H1 (cell line): Measurements from ENCODE around the gene SSU72. TPM values are rescaled to one million over a fixed set of nuclear protein-coding genes. Genes with fewer than 3 reads are reported as not detected.

ENCODE experiments used
- CTCF ChIA-PET: fragments of 300-600 bp; sonication (Branson Sonifier 250); formaldehyde crosslinking; loops from one replicate; lab custom pipeline; 2021; ENCODE audit not compliant: partially characterized antibody; lab: Charles Lee
- POLR2A ChIA-PET: fragments of 300-600 bp; sonication (Branson Sonifier 250); formaldehyde crosslinking; loops from one replicate; lab custom pipeline; 2021; ENCODE audit warnings: inconsistent platforms; ENCODE audit not compliant: partially characterized antibody; lab: Charles Lee
- DNase-seq, 2 experiments: peaks; one replicate each; pipeline versions ENCODE4 v3.0.0 to v3.0.0-alpha.2; 2010 to 2022; ENCODE audit warnings: low spot score in 2 of 2, low read depth in 1 of 2, mixed read lengths in 1 of 2
- FAIRE-seq: peaks from 2 replicates; lab custom pipeline; 2011; peaks lifted over from hg19 to GRCh38; lab: Jason Lieb, UNC
- H2AFZ ChIP-seq: 2 replicates; pipeline ENCODE4 v1.8.1; 2012; ENCODE audit warnings: low read length, inconsistent platforms
- H2AK5ac ChIP-seq: 2 replicates; pipeline ENCODE4 v1.6.1; 2013; ENCODE audit warnings: low read depth, low read length
- H2BK120ac ChIP-seq: replicated peaks from 2 replicates; pipeline ENCODE3; 2013; ENCODE audit warnings: low read depth, low read length, inconsistent platforms
- H2BK12ac ChIP-seq: 2 replicates; pipeline ENCODE4 v1.6.1; 2013; ENCODE audit warnings: low read depth, low read length
- H2BK15ac ChIP-seq: 2 replicates; pipeline ENCODE4 v1.6.1; 2013; ENCODE audit warnings: low read length
- H2BK20ac ChIP-seq: 2 replicates; pipeline ENCODE4 v1.6.1; 2013; ENCODE audit warnings: low read length
- H2BK5ac ChIP-seq: 2 replicates; pipeline ENCODE4 v1.6.1; 2013; ENCODE audit warnings: low read depth, low read length
- H3K14ac ChIP-seq: 2 replicates; pipeline ENCODE4 v1.6.1; 2013; ENCODE audit warnings: inconsistent platforms; ENCODE audit not compliant: insufficient read length
- H3K18ac ChIP-seq: 2 replicates; pipeline ENCODE4 v1.6.1; 2013; ENCODE audit warnings: low read length; ENCODE audit errors: extremely low read depth
- H3K23ac ChIP-seq: 2 replicates; pipeline ENCODE4 v1.6.1; 2013; ENCODE audit warnings: inconsistent platforms; ENCODE audit not compliant: insufficient read length
- H3K23me2 ChIP-seq: 2 replicates; pipeline ENCODE4 v1.6.1; 2013; ENCODE audit warnings: low read depth, low read length
- H3K27ac ChIP-seq: 2 replicates; pipeline ENCODE4 v1.6.1; 2011; ENCODE audit warnings: low read depth, low read length, inconsistent platforms
- H3K27me3 ChIP-seq, 4 experiments: replicated peaks in 1 of 4; 1 replicate in 1 of 4; 2 replicates in 3 of 4; pipeline versions ENCODE4 v1.6.1 to v1.8.1; 2011 to 2013; ENCODE audit warnings: low read length in 3 of 4, mild to moderate bottlenecking in 3 of 4, inconsistent platforms in 2 of 4, mixed read lengths in 2 of 4, moderate library complexity in 1 of 4; ENCODE audit not compliant: control insufficient read depth in 3 of 4, insufficient read depth in 3 of 4; ENCODE audit errors: extremely low read depth in 1 of 4
- H3K36me3 ChIP-seq, 4 experiments: 2 replicates each; pipeline versions ENCODE4 v1.6.1 to v1.8.1; 2011 to 2013; ENCODE audit warnings: mild to moderate bottlenecking in 4 of 4, low read length in 3 of 4, moderate library complexity in 2 of 4, control low read depth in 1 of 4, inconsistent platforms in 1 of 4; ENCODE audit not compliant: insufficient read depth in 4 of 4, control insufficient read depth in 2 of 4
- H3K4ac ChIP-seq: replicated peaks from 2 replicates; pipeline ENCODE3; 2013; ENCODE audit warnings: low read length, low read depth, mixed read lengths, inconsistent platforms; ENCODE audit not compliant: insufficient read length
- H3K4me1 ChIP-seq, 4 experiments: replicated peaks in 1 of 4; 1 replicate in 1 of 4; 2 replicates in 3 of 4; pipeline versions ENCODE4 v1.6.1 to v1.8.1; 2011 to 2013; ENCODE audit warnings: low read length in 3 of 4, inconsistent platforms in 2 of 4, mixed read lengths in 1 of 4; ENCODE audit not compliant: insufficient read depth in 4 of 4, control insufficient read depth in 3 of 4
- H3K4me2 ChIP-seq, 2 experiments: 2 replicates each; pipeline versions ENCODE4 v1.6.1 to v1.8.1; 2011 to 2013; ENCODE audit warnings: low read depth in 2 of 2, low read length in 2 of 2, control low read depth in 1 of 2, inconsistent platforms in 1 of 2, mild to moderate bottlenecking in 1 of 2; ENCODE audit not compliant: insufficient read depth in 1 of 2
- H3K4me3 ChIP-seq, 4 experiments: fragments of 200-600, 300-600 bp in 1 of 4; sonication (generic), shearing (Covaris generic), sonication (Bioruptor Twin) in 1 of 4; 2 replicates each; pipeline versions ENCODE4 v1.5.1 to v1.8.1; 2011 to 2016; ENCODE audit warnings: low read length in 4 of 4, low read depth in 3 of 4, control low read depth in 2 of 4, inconsistent platforms in 2 of 4, mild to moderate bottlenecking in 2 of 4, mixed read lengths in 1 of 4, moderate library complexity in 1 of 4; ENCODE audit not compliant: insufficient read depth in 2 of 4; ENCODE audit errors: extremely low read depth in 1 of 4
- H3K56ac ChIP-seq: replicated peaks from 2 replicates; pipeline ENCODE3; 2013; ENCODE audit warnings: low read depth, mild to moderate bottlenecking, mixed read lengths, low read length, inconsistent platforms; ENCODE audit not compliant: insufficient read length
- H3K79me1 ChIP-seq: 2 replicates; pipeline ENCODE4 v1.6.1; 2013; ENCODE audit warnings: low read depth, low read length, control low read depth
- H3K79me2 ChIP-seq, 2 experiments: 2 replicates each; pipeline versions ENCODE4 v1.6.1 to v1.8.1; 2012 to 2013; ENCODE audit warnings: low read length in 2 of 2, mild to moderate bottlenecking in 2 of 2, inconsistent platforms in 1 of 2; ENCODE audit not compliant: insufficient read depth in 2 of 2, control insufficient read depth in 1 of 2
- H3K9ac ChIP-seq, 4 experiments: replicated peaks in 1 of 4; 1 replicate in 1 of 4; 2 replicates in 3 of 4; pipeline versions ENCODE4 v1.6.1 to v1.8.1; 2011 to 2013; ENCODE audit warnings: low read depth in 3 of 4, low read length in 3 of 4, control low read depth in 2 of 4, mild to moderate bottlenecking in 2 of 4, moderate library complexity in 2 of 4, inconsistent platforms in 1 of 4; ENCODE audit errors: extremely low read depth in 1 of 4
- H3K9me3 ChIP-seq, 2 experiments: 2 replicates each; pipeline versions ENCODE4 v1.6.1 to v1.8.1; 2012 to 2013; ENCODE audit warnings: mild to moderate bottlenecking in 2 of 2, moderate library complexity in 2 of 2, control low read depth in 1 of 2, inconsistent platforms in 1 of 2, low read depth in 1 of 2, low read length in 1 of 2, mixed read lengths in 1 of 2; ENCODE audit not compliant: insufficient read depth in 2 of 2
- H4K20me1 ChIP-seq, 2 experiments: replicated peaks in 1 of 2; 2 replicates each; pipeline versions ENCODE3 to v1.8.1; 2011 to 2013; ENCODE audit warnings: inconsistent platforms in 2 of 2, low read length in 2 of 2, mild to moderate bottlenecking in 1 of 2; ENCODE audit not compliant: insufficient read depth in 2 of 2, control insufficient read depth in 1 of 2
- H4K5ac ChIP-seq: 2 replicates; pipeline ENCODE4 v1.6.1; 2013; ENCODE audit warnings: low read length, low read depth, mixed read lengths, inconsistent platforms; ENCODE audit not compliant: insufficient read length
- H4K8ac ChIP-seq: 2 replicates; pipeline ENCODE4 v1.8.0; 2013; ENCODE audit warnings: mild to moderate bottlenecking, moderate library complexity, low read length, inconsistent platforms; ENCODE audit not compliant: insufficient read depth; ENCODE audit errors: extremely low read depth
- H4K91ac ChIP-seq: replicated peaks from 2 replicates; pipeline ENCODE3; 2013; ENCODE audit warnings: low read length, mixed read lengths, inconsistent platforms; ENCODE audit not compliant: insufficient read length
- ASH2L ChIP-seq: fragments of 200-600, 300-600 bp; sonication (generic); IDR thresholded peaks from one replicate; pipeline ENCODE4 v1.7.1; 2017; ENCODE audit warnings: low read length
- EGR1 ChIP-seq: IDR thresholded peaks from 2 replicates; pipeline ENCODE4 v1.6.1; 2011; ENCODE audit warnings: low read depth, low read length, borderline replicate concordance
- KDM4A ChIP-seq: IDR thresholded peaks from one replicate; pipeline ENCODE4 v1.7.1; 2012; ENCODE audit warnings: low read depth, mild to moderate bottlenecking, moderate library complexity, low read length, inconsistent platforms; ENCODE audit not compliant: severe bottlenecking
- PHF8 ChIP-seq: fragments of 200-600 bp; sonication (generic); conservative IDR thresholded peaks from 2 replicates; pipeline ENCODE4 v1.7.1; 2012; ENCODE audit warnings: low read depth, mild to moderate bottlenecking, inconsistent platforms, low read length, moderate library complexity
- POU5F1 ChIP-seq: IDR thresholded peaks from 2 replicates; pipeline ENCODE4 v1.6.1; 2011; ENCODE audit warnings: low read depth, mild to moderate bottlenecking, low read length, moderate library complexity
- RAD21 ChIP-seq, 2 experiments: IDR thresholded peaks in 1 of 2; conservative IDR thresholded peaks in 1 of 2; 2 replicates each; pipeline ENCODE4 v1.6.1; 2011; ENCODE audit warnings: low read depth in 2 of 2, low read length in 2 of 2, improper control_type of control experiment in 1 of 2, inconsistent platforms in 1 of 2, mild to moderate bottlenecking in 1 of 2, moderate library complexity in 1 of 2
- SP1 ChIP-seq: IDR thresholded peaks from 2 replicates; pipeline ENCODE4 v1.6.1; 2011; ENCODE audit warnings: low read depth, low read length
- TAF1 ChIP-seq: IDR thresholded peaks from 2 replicates; pipeline ENCODE4 v1.6.1; 2011; ENCODE audit warnings: mild to moderate bottlenecking, low read depth, low read length
- TAF7 ChIP-seq: optimal IDR thresholded peaks from 2 replicates; pipeline ENCODE3; 2011; ENCODE audit warnings: low read depth, mild to moderate bottlenecking, inconsistent platforms, low read length, moderate library complexity, borderline replicate concordance
- TEAD4 ChIP-seq: IDR thresholded peaks from 2 replicates; pipeline ENCODE4 v1.6.1; 2012; ENCODE audit warnings: low read depth, low read length, inconsistent platforms, mixed read lengths
- WGBS, 2 experiments: shearing (Covaris generic) in 1 of 2; methylation state at CpG; one replicate each; pipeline versions ENCODE4 v1.1.6 to v1.1.7; 2013 to 2015; ENCODE audit warnings: low lambda C conversion rate in 2 of 2, mixed read lengths in 2 of 2, inconsistent platforms in 1 of 2, low coverage in 1 of 2, missing lambda C conversion rate in 1 of 2; ENCODE audit not compliant: insufficient replicate concordance in 2 of 2, insufficient coverage in 1 of 2, insufficient read length in 1 of 2; ENCODE audit errors: extremely low coverage in 1 of 2, missing lambda C conversion rate in 1 of 2; 5-methylcytosine and 5-hydroxymethylcytosine counted together
- polyA plus RNA-seq, 7 experiments: library from polyadenylated mRNA; depleted of rRNA in 3 of 7; stranded (reverse) in 5 of 7; unstranded in 2 of 7; fragments of >200 nt in 5 of 7; fragments of 200-250 nt in 2 of 7; gene quantifications; 1 replicate in 5 of 7; 2 replicates in 1 of 7; 4 replicates in 1 of 7; pipeline versions ENCODE4 v1.2.1 to v1.2.3, GENCODE V29; 2011 to 2013; ENCODE audit warnings: missing spikeins in 2 of 7, mixed read lengths in 2 of 7
- total RNA-seq: library from RNA; stranded (reverse); fragmentation: NEBNext Ultra II Directional; extraction: Animal tissue kit (Norgen Biotek cat#: 25700); gene quantifications from 2 replicates; pipeline ENCODE4 v1.2.1, GENCODE V29; 2021

The SSU72 gene
- total and polyA plus RNA-seq, 2 of the 8 experiments (the other 6 are each of a cell fraction or from before 2014, with no cell fraction given) = 110 to 165 TPM

DNA sequence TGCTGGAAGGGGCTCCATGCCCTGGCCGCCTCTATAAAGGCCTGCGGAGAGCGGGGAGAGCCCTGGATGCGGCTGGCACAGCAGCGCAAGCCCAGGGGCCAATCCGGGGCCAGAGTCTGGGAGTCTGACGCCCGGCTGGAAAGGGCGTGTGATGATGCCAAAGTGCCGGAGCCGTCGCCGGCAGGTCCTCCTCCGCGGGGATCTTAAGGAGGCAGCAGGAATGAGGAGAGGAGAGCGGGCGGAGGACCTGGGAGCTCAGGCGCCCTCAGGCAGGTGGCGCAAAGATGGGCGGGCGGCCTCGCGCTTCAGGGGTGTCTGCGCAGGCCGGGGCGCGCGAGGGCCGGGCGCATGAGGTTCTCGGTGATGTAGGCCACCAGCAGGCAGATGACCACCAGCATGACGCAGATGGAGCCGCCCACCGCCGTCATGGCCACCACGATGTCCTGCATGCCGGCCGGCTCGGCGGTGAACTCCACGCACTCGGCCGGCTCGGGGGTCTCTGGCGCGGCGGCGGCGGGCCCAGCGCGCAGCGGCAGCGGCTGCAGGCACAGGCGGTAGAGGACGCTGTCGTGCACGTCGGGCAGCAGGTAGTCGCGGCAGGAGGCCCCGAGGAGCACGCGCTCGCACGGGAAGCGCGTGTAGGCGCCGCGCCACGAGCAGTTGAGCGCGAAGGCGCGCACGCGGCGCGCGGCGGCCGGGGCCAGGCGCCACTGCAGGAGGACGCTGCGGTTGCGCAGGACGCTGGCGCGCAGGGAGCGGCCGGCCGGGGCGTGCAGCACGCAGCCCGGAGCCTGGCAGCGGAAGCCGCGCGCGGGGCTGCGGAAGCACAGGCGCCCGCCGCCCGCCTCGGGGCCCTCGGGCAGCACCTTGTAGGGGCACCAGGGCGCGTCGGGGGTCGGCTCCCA is 24.6 kb upstream of the SSU72 start:
- Histone ChIP-seq H2BK15ac (no peak overlapping the region; the same call in 1 of the 2 replicates), H3K4ac (no peak overlapping the region), H4K8ac (peak overlapping the region; percentile 71), H3K9me3 (no peaks in the 10 kb centered on the region), H4K5ac (no peak overlapping the region), H3K18ac (peak overlapping the region; percentile 78; the same call in 1 of the 2 replicates), H3K9ac (peak overlapping the region in 1 of 4 experiments; percentile 65; a peak in 1 of 7 replicates), H3K79me1 (no peaks in the 10 kb centered on the region), H3K14ac (no peak overlapping the region), H3K4me2 (peak overlapping the region; percentile 52 to 86), H4K91ac (peak overlapping the region; percentile 74), H3K4me3 (peak overlapping the region; percentile 28 to 63 (median 36)), H3K27ac (no peak overlapping the region), H3K4me1 (peaks cover 0 to 24% (median 18%) of the 10 kb centered on the region in 4 experiments; a peak in 6 of 7 replicates), H4K20me1 (peaks cover 2 to 6% of the 10 kb centered on the region in 2 experiments), H3K56ac (no peak overlapping the region), H2BK5ac (no peak overlapping the region), H2BK20ac (no peak overlapping the region), H3K36me3 (no peaks in the 10 kb centered on the region), H2BK120ac (no peak overlapping the region), H3K23me2 (peaks cover 16% of the 10 kb centered on the region; the same call in 1 of the 2 replicates), H2BK12ac (peak overlapping the region; percentile 27; the same call in 1 of the 2 replicates), H3K27me3 (peaks cover 13 to 41% (median 34%) of the 10 kb centered on the region in 4 experiments), H3K79me2 (no peaks in the 10 kb centered on the region), H2AFZ (peak overlapping the region; percentile 15; the same call in 1 of the 2 replicates), H2AK5ac (0 out of 2 replicates have a peak overlapping the region, but pooled peaks have one; percentile 13), H3K23ac (no peak overlapping the region)
- DNase-seq (peak in 1 of 2 experiments; percentile 82), FAIRE-seq (no peak)
- POLR2A ChIA-PET = interaction anchor here (0.7 to 2.7 kb wide), 6 partner anchors 12 to 41 kb away, joined by 3 to 10 read pairs (median 6); partner anchors contain the start of genes MIB2 and SSU72
- WGBS, 2 experiments = 13% methylated on average over 86 of the region's 111 CpGs; no CpG with 5 or more reads in 1 of the 2 experiments
- CTCF ChIA-PET = interaction anchor here (0.9 to 3.1 kb wide), 7 partner anchors 10 to 300 kb away, joined by 3 to 18 read pairs (median 6); no protein-coding TSS in a partner anchor
- TF ChIP-seq TEAD4 = no peak
- no peak; a peak in 2 of 4 replicates for TF ChIP-seq RAD21 (IDR thresholded peaks at IDR 0.05 in 1 of 2, conservative IDR thresholded peaks at IDR 0.05 in 1 of 2; ENCODE audit: low read depth in 2 of 2, low read length in 2 of 2)
- TF ChIP-seq POU5F1 = no peak
- no peak for TF ChIP-seq SP1
- peak; percentile 71 for TF ChIP-seq KDM4A
- TF ChIP-seq EGR1 = no peak
- 0 out of 2 replicates have a peak, but pooled peaks have one; percentile 28 for TF ChIP-seq PHF8
- no peak for TF ChIP-seq TAF7
- no peak for TF ChIP-seq ASH2L
- 0 out of 2 replicates have a peak, but pooled peaks have one; percentile 35 for TF ChIP-seq TAF1
